ENCODE results near the gene CCDC33. TPM values are rescaled to one million over a fixed set of nuclear protein-coding genes. Genes with fewer than 3 reads are reported as not detected.

Gene CCDC33
- total RNA-seq = not detected
- polyA plus RNA-seq = not detected

DNA sequence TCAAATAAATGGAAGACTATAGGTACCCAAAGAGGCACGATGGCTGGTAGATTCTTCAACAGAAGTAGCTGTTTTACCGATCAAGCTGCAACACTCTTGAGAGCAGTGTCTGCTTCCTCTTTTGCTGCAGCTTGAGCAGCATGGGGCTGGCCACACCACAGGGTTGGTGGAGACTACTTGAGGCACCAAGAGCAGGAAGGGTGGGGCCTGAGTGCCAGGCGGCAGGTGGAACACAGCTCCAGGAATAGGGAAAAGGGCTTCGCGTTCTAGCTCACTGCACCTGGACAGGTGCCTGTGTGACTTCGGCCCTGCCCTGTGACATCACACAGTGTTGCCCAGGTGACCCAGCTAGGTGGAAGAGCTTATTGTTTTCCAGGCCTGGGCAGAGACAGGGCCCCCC, at the start of gene CCDC33:
TSS of gene CCDC33 (plus strand) at position 365 of the 400 bp plus-strand sequence. CDS start 394 bp downstream, outside the sequence.
- H3K4me3 Mint-ChIP-seq = no peak within 1 kb of the TSS
- Histone ChIP-seq H3K27me3 (ENCODE audit: insufficient read depth, low read length, poor library complexity, severe bottlenecking) (no peaks in the 10 kb centered on the region), H3K27ac (ENCODE audit: low read depth, low read length) (no peak within 1 kb of the TSS), H3K4me1 (ENCODE audit: insufficient read depth, low read length) (no peaks in the 10 kb centered on the region), H3K4me3 (ENCODE audit: low read length) (no peak within 1 kb of the TSS), H3K9me3 (ENCODE audit: low read length) (no peaks in the 10 kb centered on the region), H3K36me3 (ENCODE audit: insufficient read depth, low read length) (no peaks in the 10 kb centered on the region)
- no peaks in the 10 kb centered on the region for H3K4me1 Mint-ChIP-seq
- CTCF ChIA-PET = no interaction called here
- no peak within 1 kb of the TSS for H3K27ac Mint-ChIP-seq
- peaks cover 2 to 22% of the 10 kb centered on the region in 2 donors for H3K27me3 Mint-ChIP-seq
- H3K36me3 Mint-ChIP-seq = no peaks in the 10 kb centered on the region
- no peak for DNase-seq
- no peaks in the 10 kb centered on the region for H3K9me3 Mint-ChIP-seq
- POLR2A ChIA-PET = no interaction called here

DNA sequence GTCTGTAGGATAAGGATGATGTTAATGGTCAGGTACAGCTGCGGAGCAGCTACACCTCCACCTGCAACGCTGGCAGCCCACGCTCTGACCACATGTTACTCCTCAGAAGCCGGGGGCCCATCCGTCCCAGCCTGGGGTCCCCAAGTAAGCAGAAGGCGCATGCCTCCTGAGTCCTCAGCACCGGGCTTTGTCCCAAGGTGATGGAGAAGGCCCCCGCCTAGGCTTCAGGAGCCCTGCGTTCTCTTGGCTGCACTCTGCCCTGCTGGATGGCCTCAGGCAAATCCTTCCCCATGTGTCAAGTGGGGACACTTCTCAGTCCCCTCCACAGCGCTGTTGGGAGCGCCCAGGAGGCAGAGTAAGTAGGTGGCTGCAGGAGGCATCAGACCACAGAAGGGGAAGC, 47.9 kb upstream of the CCDC33 start:
- DNase-seq = no peak
- Histone ChIP-seq H3K27ac (ENCODE audit: low read depth, low read length) (no peak overlapping the region), H3K9me3 (ENCODE audit: low read length) (no peaks in the 10 kb centered on the region), H3K27me3 (ENCODE audit: insufficient read depth, low read length, poor library complexity, severe bottlenecking) (no peaks in the 10 kb centered on the region), H3K4me1 (ENCODE audit: insufficient read depth, low read length) (no peaks in the 10 kb centered on the region), H3K4me3 (ENCODE audit: low read length) (no peak overlapping the region), H3K36me3 (ENCODE audit: insufficient read depth, low read length) (no peaks in the 10 kb centered on the region)
- H3K4me1 Mint-ChIP-seq = no peaks in the 10 kb centered on the region
- H3K27ac Mint-ChIP-seq = no peak overlapping the region
- H3K9me3 Mint-ChIP-seq = no peaks in the 10 kb centered on the region
- ChIA-PET POLR2A (no interaction called here), CTCF (no interaction called here)
- no peaks in the 10 kb centered on the region for H3K36me3 Mint-ChIP-seq
- peaks cover 3% of the 10 kb centered on the region in 2 donors for H3K27me3 Mint-ChIP-seq
- H3K4me3 Mint-ChIP-seq = no peak overlapping the region

GRCh38 chr15:74191798-74192197, 44.3 kb upstream of the CCDC33 start:
- Mint-ChIP-seq H3K27me3 (peaks cover 1 to 9% of the 10 kb centered on the region in 2 donors), H3K27ac (no peak overlapping the region), H3K4me3 (no peak overlapping the region), H3K36me3 (no peaks in the 10 kb centered on the region), H3K4me1 (no peaks in the 10 kb centered on the region), H3K9me3 (no peaks in the 10 kb centered on the region)
- no peaks in the 10 kb centered on the region for H3K27me3 ChIP-seq (ENCODE audit: insufficient read depth, low read length, poor library complexity, severe bottlenecking)
- H3K9me3 ChIP-seq (ENCODE audit: low read length) = no peaks in the 10 kb centered on the region
- no peaks in the 10 kb centered on the region for H3K4me1 ChIP-seq (ENCODE audit: insufficient read depth, low read length)
- POLR2A ChIA-PET = no interaction called here
- no peak for DNase-seq
- H3K27ac ChIP-seq (ENCODE audit: low read depth, low read length) = no peak overlapping the region
- H3K4me3 ChIP-seq (ENCODE audit: low read length) = no peak overlapping the region
- CTCF ChIA-PET = interaction anchor here (0.8 kb wide), 1 partner anchor 9 kb away, joined by 3 read pairs; no protein-coding TSS in a partner anchor
- H3K36me3 ChIP-seq (ENCODE audit: insufficient read depth, low read length) = no peaks in the 10 kb centered on the region

- no peaks in the 10 kb centered on the region for H3K4me1 ChIP-seq (ENCODE audit: insufficient read depth, low read length)
- H3K27ac ChIP-seq (ENCODE audit: low read depth, low read length) = no peak overlapping the region
- no peaks in the 10 kb centered on the region for H3K9me3 ChIP-seq (ENCODE audit: low read length)
- no peak overlapping the region for H3K4me3 ChIP-seq (ENCODE audit: low read length)
- no peaks in the 10 kb centered on the region for H3K4me1 Mint-ChIP-seq
- ChIA-PET CTCF (no interaction called here), POLR2A (no interaction called here)
- H3K36me3 ChIP-seq (ENCODE audit: insufficient read depth, low read length) = no peaks in the 10 kb centered on the region
- no peaks in the 10 kb centered on the region for H3K36me3 Mint-ChIP-seq
- no peak overlapping the region for H3K27ac Mint-ChIP-seq
- H3K4me3 Mint-ChIP-seq = no peak overlapping the region
- H3K9me3 Mint-ChIP-seq = no peaks in the 10 kb centered on the region
- H3K27me3 Mint-ChIP-seq = peaks cover 1 to 6% of the 10 kb centered on the region in 2 donors
- no peaks in the 10 kb centered on the region for H3K27me3 ChIP-seq (ENCODE audit: insufficient read depth, low read length, poor library complexity, severe bottlenecking)
- DNase-seq = no peak
Observed at GRCh38 chr15:74192751-74193150, 43.4 kb upstream of the CCDC33 start.

- DNase-seq = no peak
- no peak overlapping the region for H3K27ac Mint-ChIP-seq
- no peaks in the 10 kb centered on the region for H3K9me3 Mint-ChIP-seq
- H3K27ac ChIP-seq (ENCODE audit: low read depth, low read length) = no peak overlapping the region
- no peaks in the 10 kb centered on the region for H3K36me3 ChIP-seq (ENCODE audit: insufficient read depth, low read length)
- ChIA-PET POLR2A (no interaction called here), CTCF (no interaction called here)
- H3K4me3 ChIP-seq (ENCODE audit: low read length) = no peak overlapping the region
- H3K4me1 ChIP-seq (ENCODE audit: insufficient read depth, low read length) = no peaks in the 10 kb centered on the region
- H3K4me1 Mint-ChIP-seq = no peaks in the 10 kb centered on the region
- no peaks in the 10 kb centered on the region for H3K27me3 ChIP-seq (ENCODE audit: insufficient read depth, low read length, poor library complexity, severe bottlenecking)
- no peaks in the 10 kb centered on the region for H3K9me3 ChIP-seq (ENCODE audit: low read length)
- H3K4me3 Mint-ChIP-seq = no peak overlapping the region
- no peaks in the 10 kb centered on the region for H3K36me3 Mint-ChIP-seq
- H3K27me3 Mint-ChIP-seq = peaks cover 2 to 6% of the 10 kb centered on the region in 2 donors
Observed at GRCh38 chr15:74193299-74193718, 42.8 kb upstream of the CCDC33 start.

DNA sequence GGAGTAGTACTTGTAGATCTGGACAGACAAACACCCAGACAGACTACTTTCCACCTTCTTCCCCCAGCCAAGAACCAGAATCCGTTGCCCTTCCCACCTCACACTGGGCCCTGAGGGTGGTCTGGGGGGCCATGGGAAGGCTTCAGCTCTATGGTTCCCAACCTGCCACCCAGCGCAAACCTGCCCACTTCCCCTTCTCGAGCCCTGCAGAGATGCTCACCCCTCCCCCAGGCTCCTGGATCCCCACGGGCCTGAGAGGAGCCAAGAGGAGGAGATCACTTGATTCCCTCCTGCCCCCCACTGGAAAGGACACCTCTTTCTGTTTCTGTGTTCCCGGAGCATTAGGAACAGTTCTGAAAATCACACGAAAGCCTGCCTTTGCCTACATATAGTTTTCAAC, 42.2 kb upstream of the CCDC33 start:
- peak overlapping the region in 1 of 8 donors; percentile 48 for H3K27ac Mint-ChIP-seq
- Histone ChIP-seq H3K36me3 (ENCODE audit: insufficient read depth, low read length) (no peaks in the 10 kb centered on the region), H3K4me1 (ENCODE audit: insufficient read depth, low read length) (no peaks in the 10 kb centered on the region), H3K27me3 (ENCODE audit: insufficient read depth, low read length, poor library complexity, severe bottlenecking) (no peaks in the 10 kb centered on the region), H3K9me3 (ENCODE audit: low read length) (no peaks in the 10 kb centered on the region), H3K4me3 (ENCODE audit: low read length) (no peak overlapping the region), H3K27ac (ENCODE audit: low read depth, low read length) (no peak overlapping the region)
- CTCF ChIA-PET = no interaction called here
- no peaks in the 10 kb centered on the region for H3K4me1 Mint-ChIP-seq
- DNase-seq = no peak
- H3K27me3 Mint-ChIP-seq = peaks cover 4 to 9% of the 10 kb centered on the region in 2 donors
- H3K4me3 Mint-ChIP-seq = no peak overlapping the region
- no peaks in the 10 kb centered on the region for H3K36me3 Mint-ChIP-seq
- POLR2A ChIA-PET = no interaction called here
- H3K9me3 Mint-ChIP-seq = no peaks in the 10 kb centered on the region

GRCh38 chr15:74194572-74195559, 41.3 kb upstream of the CCDC33 start:
- Histone ChIP-seq H3K9me3 (ENCODE audit: low read length) (no peaks in the 10 kb centered on the region), H3K27me3 (ENCODE audit: insufficient read depth, low read length, poor library complexity, severe bottlenecking) (no peaks in the 10 kb centered on the region), H3K4me3 (ENCODE audit: low read length) (no peak overlapping the region), H3K4me1 (ENCODE audit: insufficient read depth, low read length) (no peaks in the 10 kb centered on the region), H3K27ac (ENCODE audit: low read depth, low read length) (no peak overlapping the region), H3K36me3 (ENCODE audit: insufficient read depth, low read length) (no peaks in the 10 kb centered on the region)
- Mint-ChIP-seq H3K27ac (no peak overlapping the region), H3K4me3 (no peak overlapping the region), H3K27me3 (peaks cover 4 to 12% of the 10 kb centered on the region in 2 donors), H3K9me3 (no peaks in the 10 kb centered on the region), H3K4me1 (no peaks in the 10 kb centered on the region), H3K36me3 (no peaks in the 10 kb centered on the region)
- no peak for DNase-seq
- ChIA-PET POLR2A (interaction anchor here (0.7 kb wide), 1 partner anchor 9 kb away, joined by 5 read pairs; no protein-coding TSS in a partner anchor), CTCF (no interaction called here)

GRCh38 chr15:74196175-74196574, 40.0 kb upstream of the CCDC33 start:
- Mint-ChIP-seq H3K36me3 (no peaks in the 10 kb centered on the region), H3K27me3 (peaks cover 6 to 15% of the 10 kb centered on the region in 2 donors), H3K4me1 (no peaks in the 10 kb centered on the region), H3K9me3 (no peaks in the 10 kb centered on the region), H3K4me3 (no peak overlapping the region), H3K27ac (no peak overlapping the region)
- ChIA-PET POLR2A (no interaction called here), CTCF (no interaction called here)
- Histone ChIP-seq H3K27me3 (ENCODE audit: insufficient read depth, low read length, poor library complexity, severe bottlenecking) (no peaks in the 10 kb centered on the region), H3K4me1 (ENCODE audit: insufficient read depth, low read length) (no peaks in the 10 kb centered on the region), H3K4me3 (ENCODE audit: low read length) (no peak overlapping the region), H3K36me3 (ENCODE audit: insufficient read depth, low read length) (no peaks in the 10 kb centered on the region), H3K27ac (ENCODE audit: low read depth, low read length) (no peak overlapping the region), H3K9me3 (ENCODE audit: low read length) (no peaks in the 10 kb centered on the region)
- DNase-seq = no peak

Measured in CD8-positive, alpha-beta memory T cell (primary cell).